Pons (tissue), 1 donor: ENCODE data around the gene MANBA.

Source experiments
- DNase-seq: peaks from one replicate; pipeline ENCODE4 v3.0.0-alpha.2; 2016; ENCODE audit warnings: low spot score

MANBA gene

DNA sequence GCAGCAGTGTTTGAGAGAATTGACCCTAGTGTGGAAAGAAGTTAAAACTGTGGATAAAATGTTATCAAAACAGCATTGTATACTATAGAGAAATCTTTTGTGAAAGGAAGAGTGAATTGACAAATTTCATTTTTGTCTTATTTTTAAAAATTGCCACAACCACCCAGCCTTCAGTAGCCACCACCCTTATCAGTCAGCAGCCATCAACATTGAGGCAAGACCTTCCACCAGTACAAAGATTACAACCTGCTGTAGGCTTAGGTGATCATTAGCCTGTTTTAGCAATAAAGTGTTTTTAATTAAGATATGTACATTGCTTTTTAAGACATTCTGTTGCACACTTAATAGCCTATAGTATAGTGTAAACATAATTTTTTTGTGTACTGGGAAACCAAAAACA, 168.5 kb downstream of the MANBA start:
- DNase-seq = no peak

DNA sequence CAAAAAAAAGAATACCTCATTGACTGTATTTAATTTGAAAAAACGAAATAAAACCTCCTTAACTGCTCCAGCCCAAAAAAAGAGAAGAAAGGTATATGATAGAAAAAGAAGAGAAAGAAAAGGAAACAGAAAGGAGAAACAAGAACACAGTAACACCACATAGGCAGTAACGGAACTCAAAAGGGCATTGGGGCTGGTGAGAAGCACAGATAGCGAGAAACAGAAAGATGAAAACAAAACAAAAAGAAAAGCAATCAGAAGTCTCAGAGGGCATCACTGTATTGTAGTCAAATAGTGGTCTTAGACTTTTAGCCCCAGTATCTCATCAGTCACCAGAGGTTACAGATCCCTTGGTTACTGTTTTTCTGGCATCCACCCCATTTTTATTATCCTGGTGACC, 171.0 kb downstream of the MANBA start:
- DNase-seq = no peak

- DNase-seq = no peak
Measured at GRCh38 chr4:102586644-102587021, 174.1 kb downstream of the MANBA start.

GRCh38 chr4:102586002-102586643, 174.6 kb downstream of the MANBA start:
- no peak for DNase-seq

DNA sequence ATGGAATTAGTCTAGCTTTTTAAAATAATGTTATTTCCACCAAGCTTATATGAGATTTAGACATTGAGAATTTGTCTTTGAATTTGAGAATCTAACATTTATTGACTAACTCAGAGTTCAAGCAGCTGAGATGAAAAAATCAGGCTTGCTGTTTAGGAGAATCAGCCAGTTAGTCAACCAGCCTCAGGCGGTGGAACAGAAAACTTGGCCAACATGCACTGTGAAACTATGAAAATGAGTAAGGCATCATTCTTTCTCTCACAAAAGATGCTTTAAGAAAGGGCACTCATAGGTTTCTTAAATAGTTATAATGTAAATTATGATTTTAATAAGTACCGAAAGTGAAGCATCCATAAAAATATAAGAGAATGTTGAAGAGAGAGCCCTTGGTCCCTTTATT, 175.4 kb downstream of the MANBA start:
- no peak for DNase-seq

DNA sequence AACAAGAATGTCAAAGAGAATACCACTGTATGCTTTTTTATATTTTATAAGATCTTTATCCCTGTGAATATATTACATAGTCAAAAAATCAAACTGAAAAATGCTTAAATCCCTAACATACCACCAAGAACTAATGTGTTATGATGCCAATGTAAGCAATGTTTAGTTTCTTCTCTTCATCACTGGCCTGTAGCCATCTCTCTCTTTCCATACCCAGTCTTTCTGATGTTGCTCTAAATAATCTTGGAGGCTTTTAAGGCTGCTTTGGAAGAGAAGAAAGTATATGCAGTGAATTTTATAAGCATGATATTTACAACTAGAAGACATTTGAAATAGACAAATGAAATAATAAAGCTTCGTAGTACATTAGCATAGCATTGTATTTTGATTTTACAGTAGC, 176.7 kb downstream of the MANBA start:
- no peak for DNase-seq
